AG09319 (cell line): ENCODE measurements around the gene RFPL4AL1.

Experiments used
- DNase-seq: peaks from one replicate; pipeline ENCODE4 v3.0.0-alpha.2; 2010; ENCODE audit warnings: low read depth; ENCODE audit errors: extremely low read depth
- TF ChIP-seq, protein P1 (sequence below): IDR thresholded peaks from 2 replicates; pipeline ENCODE4 v1.5.1; 2011; ENCODE audit warnings: low read depth, mild to moderate bottlenecking, inconsistent platforms, low read length, moderate library complexity

RFPL4AL1 gene

GRCh38 chr19:55809381-55810058, 40.6 kb downstream of the RFPL4AL1 start:
- TF ChIP-seq, protein P1, sequence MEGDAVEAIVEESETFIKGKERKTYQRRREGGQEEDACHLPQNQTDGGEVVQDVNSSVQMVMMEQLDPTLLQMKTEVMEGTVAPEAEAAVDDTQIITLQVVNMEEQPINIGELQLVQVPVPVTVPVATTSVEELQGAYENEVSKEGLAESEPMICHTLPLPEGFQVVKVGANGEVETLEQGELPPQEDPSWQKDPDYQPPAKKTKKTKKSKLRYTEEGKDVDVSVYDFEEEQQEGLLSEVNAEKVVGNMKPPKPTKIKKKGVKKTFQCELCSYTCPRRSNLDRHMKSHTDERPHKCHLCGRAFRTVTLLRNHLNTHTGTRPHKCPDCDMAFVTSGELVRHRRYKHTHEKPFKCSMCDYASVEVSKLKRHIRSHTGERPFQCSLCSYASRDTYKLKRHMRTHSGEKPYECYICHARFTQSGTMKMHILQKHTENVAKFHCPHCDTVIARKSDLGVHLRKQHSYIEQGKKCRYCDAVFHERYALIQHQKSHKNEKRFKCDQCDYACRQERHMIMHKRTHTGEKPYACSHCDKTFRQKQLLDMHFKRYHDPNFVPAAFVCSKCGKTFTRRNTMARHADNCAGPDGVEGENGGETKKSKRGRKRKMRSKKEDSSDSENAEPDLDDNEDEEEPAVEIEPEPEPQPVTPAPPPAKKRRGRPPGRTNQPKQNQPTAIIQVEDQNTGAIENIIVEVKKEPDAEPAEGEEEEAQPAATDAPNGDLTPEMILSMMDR = no peak
- no peak for DNase-seq

DNA sequence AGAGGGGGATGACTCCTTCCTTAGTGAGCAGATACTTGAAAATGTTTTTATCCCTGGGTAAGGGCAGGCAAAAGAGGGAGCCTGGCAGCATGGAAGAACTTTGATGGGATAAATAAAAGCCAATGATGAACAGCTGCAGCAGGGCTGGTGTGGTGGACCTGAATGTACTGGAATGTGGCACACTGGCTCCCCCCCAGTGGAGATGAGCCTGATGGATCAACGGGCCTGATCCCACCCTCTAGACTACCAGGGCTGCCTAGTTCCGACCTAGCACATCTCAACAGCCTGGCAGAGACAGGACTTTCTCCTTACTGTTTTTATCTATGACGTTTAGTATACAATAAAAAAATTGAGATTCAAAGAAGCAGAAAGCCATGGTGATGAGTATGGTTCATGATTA, 42.4 kb downstream of the RFPL4AL1 start:
- no peak for DNase-seq
- TF ChIP-seq, protein P1 = no peak

- DNase-seq = no peak
- TF ChIP-seq, protein P1 = no peak
These were observed 43.5 kb downstream of the RFPL4AL1 start for GRCh38 chr19:55812449-55812848.

DNA sequence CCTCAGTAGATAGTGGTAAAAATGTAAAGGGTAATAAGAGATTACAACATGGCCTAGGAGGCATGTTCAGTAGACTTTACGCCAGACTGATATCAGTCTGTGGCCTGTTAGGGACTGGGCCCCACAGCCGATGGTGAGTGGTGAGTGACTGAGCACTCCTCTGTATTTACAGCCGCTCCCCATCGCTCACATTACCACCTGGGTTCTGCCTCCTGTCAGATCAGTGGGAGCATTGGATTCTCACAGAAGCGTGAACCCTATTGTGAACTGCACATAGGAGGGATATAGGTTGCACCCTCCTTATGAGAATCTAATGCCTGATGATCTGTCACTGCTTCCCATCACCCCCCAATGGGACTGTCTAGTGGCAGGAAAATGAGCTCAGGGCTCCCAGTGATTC, 45.0 kb downstream of the RFPL4AL1 start:
- DNase-seq = no peak
- TF ChIP-seq, protein P1 = no peak

GRCh38 chr19:55820037-55820436, 51.1 kb downstream of the RFPL4AL1 start:
- TF ChIP-seq, protein P1 = no peak
- DNase-seq = no peak
